Skeletal muscle satellite cell (primary cell): ENCODE measurements around the gene RUFY1. TPM values are rescaled to one million over a fixed set of nuclear protein-coding genes. Genes with fewer than 3 reads are reported as not detected.
A peak's percentile ranks its signal among the peaks of the same experiment; 100 is the strongest.
"Not testable (repeated sequence)": the region's sequence is repeated elsewhere in the genome, so short reads cannot be mapped to it uniquely, and the experiment has no call there.

Experiments
- H3K27me3 ChIP-seq: 2 replicates; pipeline ENCODE4 v1.7.0; 2013; ENCODE audit warnings: low read length; ENCODE audit not compliant: control insufficient read depth, insufficient read depth
- H3K36me3 ChIP-seq: 2 replicates; pipeline ENCODE4 v1.7.0; 2013; ENCODE audit warnings: mild to moderate bottlenecking, control low read depth, low read length; ENCODE audit not compliant: insufficient read depth
- H3K4me1 ChIP-seq: 2 replicates; pipeline ENCODE4 v1.7.0; 2013; ENCODE audit warnings: low read length; ENCODE audit not compliant: control insufficient read depth, insufficient read depth
- H3K4me2 ChIP-seq: 2 replicates; pipeline ENCODE4 v1.7.0; 2013; ENCODE audit warnings: mild to moderate bottlenecking, low read length
- H3K4me3 ChIP-seq: 2 replicates; pipeline ENCODE4 v1.7.0; 2013; ENCODE audit warnings: low read length
- H3K9ac ChIP-seq: 2 replicates; pipeline ENCODE4 v1.7.0; 2013; ENCODE audit warnings: mild to moderate bottlenecking, low read depth, low read length, moderate library complexity
- H3K9me3 ChIP-seq: replicated peaks from 2 replicates; pipeline ENCODE4 v1.7.0; 2013; ENCODE audit warnings: mild to moderate bottlenecking, control low read depth, low read length
- small RNA-seq: library from RNA; depleted of rRNA; stranded (forward); fragments of <200 nt; gene quantifications from one replicate; pipeline ENCODE3, GENCODE V24; 2012

The RUFY1 gene

GRCh38 chr5:179658179-179658856, 108.0 kb downstream of the RUFY1 start:
- H3K36me3 ChIP-seq, H3K4me1 ChIP-seq, H3K27me3 ChIP-seq, H3K9me3 ChIP-seq: not testable (repeated sequence)
- Histone ChIP-seq H3K4me3 (peak overlapping the region; percentile 66), H3K4me2 (peak overlapping the region; percentile 81), H3K9ac (peak overlapping the region; percentile 72)

Small RNAs within 50 kb of the gene (small RNA-seq; reads per million reads assigned to genes)
- gene AC136628.3 (not detected), gene RF00017 (not detected)
